Right atrium auricular region (tissue), 2 donors: ENCODE results near the gene CD83. TPM values are rescaled to one million over a fixed set of nuclear protein-coding genes. Genes with fewer than 3 reads are reported as not detected.

Experiments
- DNase-seq: peaks from one replicate; pipeline ENCODE4 v3.0.0-alpha.2; 2019; ENCODE audit warnings: low spot score
- H3K27ac ChIP-seq, 2 donors: fragments of 200-600 bp; sonication (generic); 1 replicate in 1 of 2; 2 replicates in 1 of 2; pipeline ENCODE4 v1.5.1; 2016 to 2019
- H3K27me3 ChIP-seq, 2 donors: fragments of 200-600 bp; sonication (generic); one replicate each; pipeline versions ENCODE4 v1.5.1 to v1.6.0; 2017 to 2019
- H3K36me3 ChIP-seq: fragments of 200-600 bp; sonication (generic); one replicate; pipeline ENCODE4 v1.5.1; 2016
- H3K4me1 ChIP-seq, 2 donors: fragments of 200-600 bp; sonication (generic); one replicate each; pipeline versions ENCODE4 v1.5.1 to v1.6.0; 2017 to 2019
- H3K4me3 ChIP-seq, 2 donors: fragments of 200-600 bp; sonication (generic); 1 replicate in 1 of 2; 2 replicates in 1 of 2; pipeline ENCODE4 v1.5.1; 2017 to 2019; ENCODE audit warnings: mild to moderate bottlenecking in 1 of 2, moderate library complexity in 1 of 2
- H3K9me3 ChIP-seq, 2 donors: fragments of 200-600 bp; sonication (generic); one replicate each; pipeline ENCODE4 v1.5.1; 2019
- CTCF ChIP-seq, 2 donors: fragments of 200-600 bp; sonication (generic); IDR thresholded peaks; one replicate each; pipeline ENCODE4 v1.5.1; 2019; ENCODE audit warnings: antibody characterized with exemption in 2 of 2
- total RNA-seq, 2 donors: library from RNA; depleted of rRNA; stranded (reverse); fragments of >200 nt; gene quantifications; one replicate each; pipeline ENCODE4 v1.1.0, GENCODE V29; 2016

Gene CD83
- total RNA-seq, 2 donors from 2014 or later, result 1.7 to 2.1 TPM

- no peaks in the 10 kb centered on the region for H3K27me3 ChIP-seq
- H3K4me1 ChIP-seq, result peaks cover 0 to 8% of the 10 kb centered on the region in 2 donors
- H3K9me3 ChIP-seq, result no peaks in the 10 kb centered on the region
- TF ChIP-seq CTCF (IDR thresholded peaks at IDR 0.05), result no peak
- no peak overlapping the region for H3K4me3 ChIP-seq
- no peaks in the 10 kb centered on the region for H3K36me3 ChIP-seq
- no peak overlapping the region for H3K27ac ChIP-seq
- no peak for DNase-seq
Observed at GRCh38 chr6:14119784-14120183, 2.2 kb downstream of the CD83 start.

- no peak for TF ChIP-seq CTCF (IDR thresholded peaks at IDR 0.05)
- Histone ChIP-seq H3K27ac (no peak overlapping the region), H3K4me1 (peaks cover 0 to 8% of the 10 kb centered on the region in 2 donors), H3K4me3 (no peak overlapping the region), H3K36me3 (no peaks in the 10 kb centered on the region), H3K27me3 (no peaks in the 10 kb centered on the region), H3K9me3 (no peaks in the 10 kb centered on the region)
- no peak for DNase-seq
Observed at GRCh38 chr6:14120546-14120945, 3.0 kb downstream of the CD83 start.

- H3K27ac ChIP-seq, result no peak overlapping the region
- no peak for DNase-seq
- H3K4me1 ChIP-seq, result peaks cover 0 to 8% of the 10 kb centered on the region in 2 donors
- H3K36me3 ChIP-seq, result no peaks in the 10 kb centered on the region
- no peak for TF ChIP-seq CTCF (IDR thresholded peaks at IDR 0.05)
- no peak overlapping the region for H3K4me3 ChIP-seq
- no peaks in the 10 kb centered on the region for H3K9me3 ChIP-seq
- H3K27me3 ChIP-seq, result no peaks in the 10 kb centered on the region
Observed at GRCh38 chr6:14121936-14122344, 4.4 kb downstream of the CD83 start.

- no peaks in the 10 kb centered on the region for H3K36me3 ChIP-seq
- DNase-seq, result no peak
- TF ChIP-seq CTCF (IDR thresholded peaks at IDR 0.05), result no peak
- H3K27ac ChIP-seq, result peak overlapping the region in 1 of 2 donors; percentile 14
- H3K9me3 ChIP-seq, result no peaks in the 10 kb centered on the region
- H3K27me3 ChIP-seq, result no peaks in the 10 kb centered on the region
- no peaks in the 10 kb centered on the region for H3K4me1 ChIP-seq
- H3K4me3 ChIP-seq, result no peak overlapping the region
Observed at GRCh38 chr6:14123386-14124111, 6.0 kb downstream of the CD83 start.

GRCh38 chr6:14125346-14125745 is 7.8 kb downstream of the CD83 start:
- Histone ChIP-seq H3K27me3 (no peaks in the 10 kb centered on the region), H3K9me3 (no peaks in the 10 kb centered on the region), H3K4me3 (no peak overlapping the region), H3K27ac (no peak overlapping the region), H3K36me3 (no peaks in the 10 kb centered on the region), H3K4me1 (peaks cover 0 to 5% of the 10 kb centered on the region in 2 donors)
- no peak for TF ChIP-seq CTCF (IDR thresholded peaks at IDR 0.05)
- no peak for DNase-seq

GRCh38 chr6:14126191-14126590 is 8.6 kb downstream of the CD83 start:
- no peaks in the 10 kb centered on the region for H3K9me3 ChIP-seq
- H3K4me3 ChIP-seq, result no peak overlapping the region
- peaks cover 0 to 5% of the 10 kb centered on the region in 2 donors for H3K4me1 ChIP-seq
- TF ChIP-seq CTCF (IDR thresholded peaks at IDR 0.05), result no peak
- no peak for DNase-seq
- H3K27ac ChIP-seq, result no peak overlapping the region
- H3K36me3 ChIP-seq, result no peaks in the 10 kb centered on the region
- H3K27me3 ChIP-seq, result no peaks in the 10 kb centered on the region
